ENCODE measurements around the gene PHOSPHO1. TPM values are rescaled to one million over a fixed set of nuclear protein-coding genes. Genes with fewer than 3 reads are reported as not detected.

PHOSPHO1 gene
- total RNA-seq, 1 experiment from 2014 or later = 0.54 TPM

DNA sequence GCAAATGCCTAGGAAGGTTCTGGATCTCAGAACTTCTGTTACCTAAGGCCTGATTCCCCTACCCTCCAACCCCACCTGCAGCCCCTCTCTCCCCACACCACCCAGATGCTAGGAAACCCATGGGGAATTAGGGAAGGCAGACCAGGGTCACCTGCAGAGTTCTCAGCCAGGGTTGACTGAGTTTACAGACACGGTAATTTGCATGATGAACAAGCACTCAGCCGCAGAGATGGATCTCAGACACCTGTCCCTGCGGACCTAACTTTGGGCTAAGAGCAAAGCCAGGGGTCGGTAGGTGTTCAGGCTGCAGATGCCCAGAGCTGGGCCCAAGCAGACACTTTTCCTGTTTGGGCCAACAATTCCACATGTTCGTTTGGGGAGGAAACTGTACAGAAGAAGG lies 17.2 kb downstream of the PHOSPHO1 start:
- BruUV-seq (replicated peaks) = no TSS peak
- H3K4me1 ChIP-seq (ENCODE audit: control insufficient read depth, insufficient read depth, low read length) = no peaks in the 10 kb centered on the region
- no peak overlapping the region for H3K4me3 ChIP-seq (ENCODE audit: low read depth in 2 of 2, low read length in 2 of 2)
- ATAC-seq (no peak), DNase-seq (ENCODE audit: low read depth, low spot score) (no peak)
- POLR2A ChIA-PET = no interaction called here
- CTCF ChIA-PET = interaction anchor here (1.1 kb wide), 1 partner anchor 9 kb away, joined by 4 read pairs; no protein-coding TSS in a partner anchor
- in situ Hi-C loops (cut with HindIII; ENCODE audit: low pct_unique_long_range_greater_than_20kb, low sequenced_read_pairs) = no loop called here
- no peaks in the 10 kb centered on the region for H3K36me3 ChIP-seq (ENCODE audit: control insufficient read depth, insufficient read depth, low read length)
- H3K27me3 ChIP-seq (ENCODE audit: control insufficient read depth, insufficient read depth, low read length) = peaks cover 9% of the 10 kb centered on the region; the same call in 1 of the 2 replicates
- intact Hi-C loops (cut with micrococcal nuclease; ENCODE audit: unreplicated experiment) = no loop called here
- no peaks in the 10 kb centered on the region for H3K9me3 ChIP-seq (ENCODE audit: control insufficient read depth, insufficient read depth, low read depth, low read length)
- no peak overlapping the region for H3K27ac ChIP-seq (ENCODE audit: low read length)
- TF ChIP-seq, protein P1, sequence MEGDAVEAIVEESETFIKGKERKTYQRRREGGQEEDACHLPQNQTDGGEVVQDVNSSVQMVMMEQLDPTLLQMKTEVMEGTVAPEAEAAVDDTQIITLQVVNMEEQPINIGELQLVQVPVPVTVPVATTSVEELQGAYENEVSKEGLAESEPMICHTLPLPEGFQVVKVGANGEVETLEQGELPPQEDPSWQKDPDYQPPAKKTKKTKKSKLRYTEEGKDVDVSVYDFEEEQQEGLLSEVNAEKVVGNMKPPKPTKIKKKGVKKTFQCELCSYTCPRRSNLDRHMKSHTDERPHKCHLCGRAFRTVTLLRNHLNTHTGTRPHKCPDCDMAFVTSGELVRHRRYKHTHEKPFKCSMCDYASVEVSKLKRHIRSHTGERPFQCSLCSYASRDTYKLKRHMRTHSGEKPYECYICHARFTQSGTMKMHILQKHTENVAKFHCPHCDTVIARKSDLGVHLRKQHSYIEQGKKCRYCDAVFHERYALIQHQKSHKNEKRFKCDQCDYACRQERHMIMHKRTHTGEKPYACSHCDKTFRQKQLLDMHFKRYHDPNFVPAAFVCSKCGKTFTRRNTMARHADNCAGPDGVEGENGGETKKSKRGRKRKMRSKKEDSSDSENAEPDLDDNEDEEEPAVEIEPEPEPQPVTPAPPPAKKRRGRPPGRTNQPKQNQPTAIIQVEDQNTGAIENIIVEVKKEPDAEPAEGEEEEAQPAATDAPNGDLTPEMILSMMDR (IDR thresholded peaks at IDR 0.05) = no peak
- TF ChIP-seq REST (IDR thresholded peaks at IDR 0.05; ENCODE audit: insufficient read depth in 1 of 2, low read depth in 2 of 2, low read length in 1 of 2) = no peak
- TF ChIP-seq TCF7L2 (IDR thresholded peaks at IDR 0.05; ENCODE audit: low read depth, low read length) = no peak
- no peak for TF ChIP-seq SIN3A (IDR thresholded peaks at IDR 0.05; ENCODE audit: borderline replicate concordance, insufficient read depth, low read depth, low read length)
- no peak for TF ChIP-seq POLR2AphosphoS5 (IDR thresholded peaks at IDR 0.05; ENCODE audit: low read depth, low read length)

DNA sequence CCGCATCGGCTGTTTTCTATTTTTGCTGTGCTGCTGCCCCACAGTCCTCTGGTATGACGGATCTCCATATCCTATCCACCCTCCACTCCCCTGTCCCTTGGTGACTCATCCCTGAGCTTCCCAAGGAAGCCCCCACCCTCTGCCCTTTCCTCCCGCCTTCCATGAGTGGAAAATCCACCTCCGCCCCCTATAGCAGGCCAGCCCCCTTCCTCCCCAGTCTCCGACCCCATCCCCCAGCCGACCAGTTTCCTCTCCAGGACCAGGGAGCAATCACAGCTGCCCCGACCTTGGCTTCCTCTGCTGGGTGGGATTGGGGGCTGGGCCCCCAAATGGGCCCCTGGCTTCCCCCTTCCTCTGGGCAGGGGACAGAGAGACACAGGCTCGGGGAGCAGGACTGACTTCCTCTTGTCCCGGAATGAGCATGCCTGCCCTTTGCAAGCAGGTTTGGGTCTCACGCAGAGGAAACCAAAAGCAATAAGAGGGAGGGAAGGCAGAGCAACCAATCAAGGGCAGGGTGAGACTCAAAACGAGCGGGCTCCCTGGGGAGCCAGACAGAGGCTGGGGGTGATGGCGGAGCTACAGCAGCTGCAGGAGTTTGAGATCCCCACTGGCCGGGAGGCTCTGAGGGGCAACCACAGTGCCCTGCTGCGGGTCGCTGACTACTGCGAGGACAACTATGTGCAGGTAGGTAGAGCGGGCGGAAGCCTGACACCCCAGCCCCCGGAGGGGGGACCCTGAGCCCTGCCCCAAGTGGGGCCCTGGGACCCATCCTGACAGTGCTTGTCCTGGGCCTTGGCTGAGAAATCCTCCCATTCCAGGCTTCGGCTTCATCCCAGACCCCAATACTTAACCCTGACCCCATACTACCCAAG lies 20.2 kb downstream of the PHOSPHO1 start, which contains the start of the genes ABI3 and GNGT2:
ABI3 (plus strand) TSS at position 550 of the 872 bp plus-strand sequence; CDS start at position 568, 18 bp downstream.
GNGT2 (minus strand) TSS at position 417 of the 872 bp plus-strand sequence. CDS start 3,152 bp downstream, outside the sequence.
- CTCF ChIA-PET = interaction anchor here (0.6 kb wide), 1 partner anchor 22 kb away, joined by 11 read pairs; no protein-coding TSS in a partner anchor
- DNase-seq (ENCODE audit: low read depth, low spot score) (no peak), ATAC-seq (no peak)
- Histone ChIP-seq H3K36me3 (ENCODE audit: control insufficient read depth, insufficient read depth, low read length) (no peaks in the 10 kb centered on the region), H3K4me3 (ENCODE audit: low read depth in 2 of 2, low read length in 2 of 2) (no peak within 1 kb of the TSS), H3K27me3 (ENCODE audit: control insufficient read depth, insufficient read depth, low read length) (peaks cover 9% of the 10 kb centered on the region; the same call in 1 of the 2 replicates), H3K4me1 (ENCODE audit: control insufficient read depth, insufficient read depth, low read length) (no peaks in the 10 kb centered on the region), H3K27ac (ENCODE audit: low read length) (no peak within 1 kb of the TSS), H3K9me3 (ENCODE audit: control insufficient read depth, insufficient read depth, low read depth, low read length) (no peaks in the 10 kb centered on the region)
- in situ Hi-C loops (cut with HindIII; ENCODE audit: low pct_unique_long_range_greater_than_20kb, low sequenced_read_pairs) = no loop called here
- POLR2A ChIA-PET = no interaction called here
- intact Hi-C loops (cut with micrococcal nuclease; ENCODE audit: unreplicated experiment) = no loop called here
- no TSS peak for BruUV-seq (replicated peaks)
- TF ChIP-seq TCF7L2 (IDR thresholded peaks at IDR 0.05; ENCODE audit: low read depth, low read length) (no peak), SIN3A (IDR thresholded peaks at IDR 0.05; ENCODE audit: borderline replicate concordance, insufficient read depth, low read depth, low read length) (no peak), REST (IDR thresholded peaks at IDR 0.05; ENCODE audit: insufficient read depth in 1 of 2, low read depth in 2 of 2, low read length in 1 of 2) (no peak)
- TF ChIP-seq, protein P1 (IDR thresholded peaks at IDR 0.05) = no peak

All from Panc1 (cell line).